Putamen (tissue), 1 donor: ENCODE measurements around the gene PRKCA.
A peak's percentile ranks its signal among the peaks of the same experiment; 100 is the strongest.

Experiments used
- DNase-seq: peaks from one replicate; pipeline ENCODE4 v3.0.0-alpha.2; 2016; ENCODE audit warnings: low spot score

PRKCA gene

GRCh38 chr17:66547151-66547865 is 244.9 kb downstream of the PRKCA start:
- no peak for DNase-seq

GRCh38 chr17:66548158-66548557 is 245.7 kb downstream of the PRKCA start:
- no peak for DNase-seq

- DNase-seq: no peak
Observed at GRCh38 chr17:66548659-66549310, 246.4 kb downstream of the PRKCA start.

GRCh38 chr17:66549311-66549704 is 246.9 kb downstream of the PRKCA start:
- DNase-seq: no peak

GRCh38 chr17:66549731-66550207 is 247.4 kb downstream of the PRKCA start:
- DNase-seq: no peak

GRCh38 chr17:66551839-66552238 is 249.4 kb downstream of the PRKCA start:
- no peak for DNase-seq

GRCh38 chr17:66552371-66552770 is 250.0 kb downstream of the PRKCA start:
- no peak for DNase-seq

- DNase-seq: no peak
Observed at GRCh38 chr17:66555605-66556004, 253.2 kb downstream of the PRKCA start.

- DNase-seq: no peak
Observed at GRCh38 chr17:66557200-66557599, 254.8 kb downstream of the PRKCA start.

- no peak for DNase-seq
Observed at GRCh38 chr17:66557886-66558285, 255.5 kb downstream of the PRKCA start.

GRCh38 chr17:66560691-66561090 is 258.3 kb downstream of the PRKCA start:
- DNase-seq: no peak

GRCh38 chr17:66562119-66562518 is 259.7 kb downstream of the PRKCA start:
- DNase-seq: no peak

- DNase-seq: no peak
Observed at GRCh38 chr17:66564992-66565465, 262.6 kb downstream of the PRKCA start.

GRCh38 chr17:66567234-66568170 is 265.1 kb downstream of the PRKCA start:
- DNase-seq: peak; percentile 72

GRCh38 chr17:66569572-66569971 is 267.2 kb downstream of the PRKCA start:
- no peak for DNase-seq

GRCh38 chr17:66570447-66571195 is 268.2 kb downstream of the PRKCA start:
- peak; percentile 78 for DNase-seq

GRCh38 chr17:66571745-66572144 is 269.3 kb downstream of the PRKCA start:
- no peak for DNase-seq

- DNase-seq: no peak
Observed at GRCh38 chr17:66573078-66573477, 270.7 kb downstream of the PRKCA start.

- DNase-seq: no peak
Observed at GRCh38 chr17:66574123-66574522, 271.7 kb downstream of the PRKCA start.

- DNase-seq: no peak
Observed at GRCh38 chr17:66576473-66576872, 274.1 kb downstream of the PRKCA start.

- DNase-seq: no peak
Observed at GRCh38 chr17:66577041-66577440, 274.6 kb downstream of the PRKCA start.
